Neural progenitor cell (in vitro differentiated cells): ENCODE data around the gene SPTBN1.

Experiments used
- EZH2 ChIP-seq: fragments of 200-600 bp; sonication (generic); IDR thresholded peaks from 2 replicates; pipeline ENCODE4 v1.6.1; 2017; ENCODE audit warnings: antibody characterized with exemption, mild to moderate bottlenecking, moderate library complexity
- EZH2phosphoT487 ChIP-seq: fragments of 200-600 bp; sonication (generic); IDR thresholded peaks from 2 replicates; pipeline ENCODE4 v1.6.1; 2017; ENCODE audit warnings: antibody characterized with exemption
- TF ChIP-seq, protein P1 (sequence below): fragments of 200-600 bp; sonication (generic); IDR thresholded peaks from 2 replicates; pipeline ENCODE4 v1.5.1; 2017; ENCODE audit warnings: antibody characterized with exemption, mild to moderate bottlenecking

DNA sequence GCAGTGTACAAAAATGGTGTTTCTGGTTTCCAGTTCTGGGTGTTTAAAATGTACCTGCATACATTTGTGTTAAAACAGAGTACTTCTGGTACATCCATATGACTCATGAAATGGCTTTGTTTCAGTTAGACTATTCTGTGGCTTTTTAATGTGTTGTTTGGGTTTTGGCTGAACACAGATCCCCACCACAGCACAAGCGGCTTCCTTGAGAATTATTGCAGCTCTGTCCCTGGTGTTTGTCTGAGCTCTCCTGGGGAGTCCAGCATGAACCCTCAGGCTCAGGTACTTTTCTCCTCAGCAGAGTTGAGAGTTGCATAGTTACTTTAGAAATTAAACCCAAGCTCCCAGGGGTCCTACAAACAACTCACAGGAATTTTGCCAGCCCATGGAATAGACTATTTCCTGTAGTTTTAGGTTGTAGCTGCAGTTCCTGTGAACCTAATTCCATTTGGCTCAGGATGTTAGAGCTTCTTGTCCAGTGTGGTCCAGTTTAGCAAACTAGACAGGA is 202.5 kb downstream of the SPTBN1 start:
- TF ChIP-seq, protein P1, sequence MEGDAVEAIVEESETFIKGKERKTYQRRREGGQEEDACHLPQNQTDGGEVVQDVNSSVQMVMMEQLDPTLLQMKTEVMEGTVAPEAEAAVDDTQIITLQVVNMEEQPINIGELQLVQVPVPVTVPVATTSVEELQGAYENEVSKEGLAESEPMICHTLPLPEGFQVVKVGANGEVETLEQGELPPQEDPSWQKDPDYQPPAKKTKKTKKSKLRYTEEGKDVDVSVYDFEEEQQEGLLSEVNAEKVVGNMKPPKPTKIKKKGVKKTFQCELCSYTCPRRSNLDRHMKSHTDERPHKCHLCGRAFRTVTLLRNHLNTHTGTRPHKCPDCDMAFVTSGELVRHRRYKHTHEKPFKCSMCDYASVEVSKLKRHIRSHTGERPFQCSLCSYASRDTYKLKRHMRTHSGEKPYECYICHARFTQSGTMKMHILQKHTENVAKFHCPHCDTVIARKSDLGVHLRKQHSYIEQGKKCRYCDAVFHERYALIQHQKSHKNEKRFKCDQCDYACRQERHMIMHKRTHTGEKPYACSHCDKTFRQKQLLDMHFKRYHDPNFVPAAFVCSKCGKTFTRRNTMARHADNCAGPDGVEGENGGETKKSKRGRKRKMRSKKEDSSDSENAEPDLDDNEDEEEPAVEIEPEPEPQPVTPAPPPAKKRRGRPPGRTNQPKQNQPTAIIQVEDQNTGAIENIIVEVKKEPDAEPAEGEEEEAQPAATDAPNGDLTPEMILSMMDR, result no peak
- TF ChIP-seq EZH2phosphoT487 (no peak), EZH2 (no peak)
